HG03469 (cell line): ENCODE data around the gene MBLAC1.

Experiments used
- ATAC-seq: cut with Tn5 transposase; IDR thresholded peaks from one replicate; pipeline ENCODE4 v1.9.1; 2021; ENCODE audit warnings: mild to moderate bottlenecking, moderate library complexity, moderate number of reproducible peaks; ENCODE audit not compliant: unreplicated experiment

Gene MBLAC1

DNA sequence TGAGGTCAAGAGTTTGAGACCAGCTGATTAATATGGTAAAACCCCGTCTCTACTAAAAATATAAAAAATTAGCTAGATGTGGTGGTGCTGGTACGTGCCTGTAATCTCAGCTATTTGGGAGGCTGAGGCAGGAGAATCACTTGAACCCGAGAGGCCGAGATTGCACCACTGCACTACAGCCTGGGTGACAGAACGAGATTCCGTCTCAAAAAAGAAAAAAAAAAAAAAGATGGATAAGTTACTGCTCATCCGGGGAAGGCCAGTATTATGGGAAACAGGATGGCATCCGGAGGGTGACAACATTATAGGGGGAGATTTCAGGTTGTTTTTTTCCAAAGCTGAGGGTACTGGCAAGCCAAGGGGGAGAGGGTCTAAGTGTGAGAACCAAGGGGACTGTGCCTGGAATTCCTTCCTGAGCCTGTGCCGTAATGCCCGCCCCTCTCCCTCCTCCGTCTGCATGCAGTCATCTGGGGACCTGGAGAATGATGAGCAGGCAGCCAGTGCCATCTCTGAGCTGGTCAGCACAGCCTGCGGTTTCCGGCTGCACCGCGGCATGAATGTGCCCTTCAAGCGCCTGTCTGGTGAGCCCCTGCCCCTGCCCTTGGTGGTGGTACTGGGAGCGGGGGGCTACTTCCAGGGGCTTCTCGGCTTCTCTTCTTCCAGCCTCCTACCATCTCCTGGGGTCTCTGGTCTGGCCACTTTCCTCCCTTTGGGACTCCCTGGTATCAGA lies 26.3 kb downstream of the MBLAC1 start:
- ATAC-seq = no peak

DNA sequence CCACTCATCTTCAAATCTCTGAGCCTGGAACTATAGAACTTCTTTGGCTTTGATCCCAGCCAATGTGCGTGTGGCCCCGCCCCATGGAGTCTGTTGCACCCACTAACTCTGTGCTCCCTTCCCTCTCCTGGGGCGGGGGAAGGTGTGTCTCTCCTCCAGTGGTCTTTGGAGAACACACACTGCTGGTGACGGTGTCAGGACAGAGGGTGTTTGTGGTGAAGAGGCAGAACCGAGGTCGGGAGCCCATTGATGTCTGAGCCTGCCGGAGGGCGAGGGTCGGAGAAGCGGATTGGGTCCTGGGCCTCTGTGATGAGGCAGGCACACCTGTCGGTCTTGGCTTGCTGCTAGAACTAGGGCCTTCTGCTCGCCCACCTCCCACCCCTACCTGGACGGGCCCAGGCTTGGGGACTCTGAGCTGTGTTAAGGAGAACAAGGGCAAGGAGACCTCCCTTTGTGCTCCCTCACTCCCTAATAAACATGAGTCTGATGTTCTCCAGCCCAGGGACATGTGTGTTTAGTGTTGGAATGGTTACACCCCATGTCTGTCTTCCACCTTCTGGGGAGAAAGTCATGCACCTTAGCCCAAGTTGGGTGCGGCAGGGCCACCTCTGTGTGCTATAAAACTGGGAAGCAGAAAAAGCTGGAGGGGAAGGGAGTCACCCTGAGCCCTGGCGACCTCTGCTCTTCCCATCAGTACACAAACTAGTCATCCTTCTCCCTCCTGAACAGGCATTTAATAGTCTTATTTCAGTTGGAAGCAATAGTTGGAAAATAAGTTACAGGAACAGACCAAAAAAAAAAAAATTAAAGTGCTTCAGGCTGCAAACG lies 27.2 kb downstream of the MBLAC1 start:
- no peak for ATAC-seq

DNA sequence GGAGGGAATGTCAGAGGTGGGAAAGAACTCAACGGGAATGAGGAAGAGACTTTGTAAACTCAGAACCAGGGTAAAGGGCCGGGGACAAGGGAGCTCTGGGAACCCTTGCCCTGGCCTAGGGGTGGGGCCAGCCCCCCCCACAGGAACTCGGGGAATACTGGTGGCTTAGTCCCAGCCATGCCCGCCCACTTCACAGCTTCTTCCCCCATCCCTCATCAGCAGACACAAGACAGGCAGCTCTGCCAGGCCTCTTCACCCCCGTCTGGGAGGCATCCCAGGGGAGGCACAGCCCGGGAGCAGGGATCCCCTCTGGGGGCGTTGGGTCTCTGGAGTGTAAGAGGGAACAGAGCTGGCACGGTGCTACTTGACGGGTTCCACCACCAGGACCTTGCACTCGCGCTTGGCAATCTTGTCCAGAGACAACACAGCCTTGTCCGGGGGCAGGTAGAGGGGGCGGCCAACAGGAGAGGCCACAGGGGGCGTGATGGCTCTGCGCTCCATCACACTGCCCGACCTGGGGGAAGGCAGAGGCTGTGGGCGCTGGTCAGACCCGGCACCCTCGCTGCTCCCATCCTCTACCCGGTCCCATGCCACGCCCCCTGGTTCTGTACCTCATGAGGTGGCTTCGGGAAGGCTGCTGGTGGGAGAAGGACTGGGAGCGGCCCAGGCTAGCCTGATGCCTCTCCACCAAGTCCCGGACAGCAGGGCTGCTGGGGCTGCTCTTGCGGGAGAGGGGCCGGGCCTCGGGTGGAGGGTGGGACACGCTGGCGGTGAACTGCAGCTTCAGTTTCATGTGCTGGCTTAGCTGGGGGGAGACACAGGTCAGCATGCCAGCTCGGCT lies 28.1 kb downstream of the MBLAC1 start:
- ATAC-seq = no peak

GRCh38 chr7:100155553-100156317 lies 29.0 kb downstream of the MBLAC1 start:
- ATAC-seq = no peak

GRCh38 chr7:100156331-100157068 lies 29.7 kb downstream of the MBLAC1 start:
- ATAC-seq = no peak

GRCh38 chr7:100157069-100157333 lies 30.2 kb downstream of the MBLAC1 start:
- no peak for ATAC-seq

DNA sequence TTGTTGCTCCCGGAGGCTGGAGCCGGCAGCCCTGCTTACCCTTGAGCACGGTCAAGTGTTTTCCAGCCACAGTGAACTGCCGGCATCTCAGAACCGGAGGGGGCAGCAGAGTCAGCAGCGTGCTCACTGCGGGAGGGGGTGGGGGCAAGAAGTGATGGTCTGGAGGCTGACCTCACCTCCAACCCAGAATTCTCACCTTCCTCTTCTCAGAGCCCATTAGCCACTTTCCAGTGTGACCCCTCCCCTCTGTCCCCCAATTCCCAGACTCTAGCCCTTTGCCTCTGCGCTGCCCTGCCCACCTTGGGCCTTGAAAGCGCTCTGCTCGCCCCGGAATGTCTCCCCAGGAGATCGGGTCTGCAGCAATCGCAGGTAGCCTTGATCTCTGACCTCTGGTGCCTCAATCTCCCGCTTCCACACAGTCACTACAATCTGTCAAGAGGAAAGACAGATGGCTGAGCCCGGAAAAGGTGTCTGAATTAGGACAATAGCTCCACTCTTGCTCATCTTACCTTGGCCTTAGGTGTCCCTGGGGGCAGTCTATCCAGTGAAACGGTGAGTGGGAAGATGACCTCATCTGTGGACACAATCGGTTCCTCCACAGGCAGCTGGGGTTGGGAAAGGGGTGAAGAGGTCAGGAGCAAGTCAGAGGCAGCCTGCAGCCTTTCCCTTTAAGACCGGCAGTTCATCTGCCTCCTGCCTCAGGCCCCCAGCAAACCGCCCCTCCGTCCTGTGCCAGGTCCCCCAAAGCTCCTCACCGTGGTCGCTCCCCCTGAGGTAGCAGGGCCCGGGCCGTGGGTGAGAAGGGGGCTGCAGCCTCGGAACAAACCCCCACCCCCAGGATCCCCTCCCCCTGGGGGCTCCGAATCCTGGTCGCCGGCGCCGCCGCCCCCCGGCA lies 30.8 kb downstream of the MBLAC1 start:
- ATAC-seq = no peak

GRCh38 chr7:100158229-100159098 lies 31.7 kb downstream of the MBLAC1 start, which contains the start of gene TRAPPC14:
Gene TRAPPC14, minus strand, starts transcription at chr7:100158723. Its CDS starts 224 bp downstream, at chr7:100158499.
- no peak for ATAC-seq

GRCh38 chr7:100159099-100159623 lies 32.4 kb downstream of the MBLAC1 start:
- no peak for ATAC-seq

- ATAC-seq = no peak
Measured at GRCh38 chr7:100160067-100160466, 33.3 kb downstream of the MBLAC1 start.

DNA sequence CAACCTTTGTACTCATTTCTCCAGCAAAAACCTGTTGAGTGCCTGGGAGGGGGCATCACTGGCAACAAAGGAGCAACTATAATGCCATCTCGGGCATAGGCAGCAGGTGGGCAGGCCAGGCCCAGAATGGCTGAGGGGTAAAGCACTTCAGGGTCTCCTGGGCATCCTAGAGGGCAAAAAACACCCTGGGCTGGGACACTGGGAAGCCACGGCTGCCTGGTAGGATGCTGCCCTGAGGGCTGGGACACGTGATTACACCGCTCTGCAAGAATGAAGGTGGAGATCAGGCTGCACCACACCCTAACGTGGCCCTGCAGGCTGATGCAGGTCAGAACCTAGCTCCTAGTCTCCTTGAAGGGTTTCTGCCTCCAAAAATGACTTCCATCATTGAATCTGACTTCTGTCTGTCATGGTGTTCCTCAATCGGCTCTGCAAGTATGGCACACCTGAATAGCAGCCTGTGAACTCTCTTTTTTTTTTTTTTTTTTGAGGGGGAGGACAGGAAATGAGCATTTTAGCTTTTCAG lies 36.3 kb downstream of the MBLAC1 start:
- ATAC-seq = no peak

DNA sequence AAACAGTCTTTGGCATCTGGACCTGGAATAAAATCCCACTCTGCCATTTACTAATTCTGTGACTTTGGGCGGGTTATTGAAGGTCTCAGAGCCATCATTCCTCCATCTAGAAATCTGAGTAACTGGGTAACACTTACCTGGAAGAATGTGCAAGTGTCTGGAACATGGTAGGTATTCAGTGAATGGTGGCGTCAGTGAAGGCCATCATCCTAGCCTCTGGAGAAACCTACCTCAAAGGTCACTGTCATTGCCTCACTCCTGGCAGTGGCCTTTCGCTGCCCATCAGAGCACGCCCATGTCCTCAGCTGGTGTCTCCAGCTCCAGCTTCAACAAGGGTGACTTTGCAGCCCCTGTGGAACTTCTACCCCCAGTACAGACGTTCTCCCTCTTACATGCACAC lies 37.1 kb downstream of the MBLAC1 start:
- ATAC-seq = no peak

- ATAC-seq = no peak
Measured at GRCh38 chr7:100166317-100166940, 39.7 kb downstream of the MBLAC1 start.

DNA sequence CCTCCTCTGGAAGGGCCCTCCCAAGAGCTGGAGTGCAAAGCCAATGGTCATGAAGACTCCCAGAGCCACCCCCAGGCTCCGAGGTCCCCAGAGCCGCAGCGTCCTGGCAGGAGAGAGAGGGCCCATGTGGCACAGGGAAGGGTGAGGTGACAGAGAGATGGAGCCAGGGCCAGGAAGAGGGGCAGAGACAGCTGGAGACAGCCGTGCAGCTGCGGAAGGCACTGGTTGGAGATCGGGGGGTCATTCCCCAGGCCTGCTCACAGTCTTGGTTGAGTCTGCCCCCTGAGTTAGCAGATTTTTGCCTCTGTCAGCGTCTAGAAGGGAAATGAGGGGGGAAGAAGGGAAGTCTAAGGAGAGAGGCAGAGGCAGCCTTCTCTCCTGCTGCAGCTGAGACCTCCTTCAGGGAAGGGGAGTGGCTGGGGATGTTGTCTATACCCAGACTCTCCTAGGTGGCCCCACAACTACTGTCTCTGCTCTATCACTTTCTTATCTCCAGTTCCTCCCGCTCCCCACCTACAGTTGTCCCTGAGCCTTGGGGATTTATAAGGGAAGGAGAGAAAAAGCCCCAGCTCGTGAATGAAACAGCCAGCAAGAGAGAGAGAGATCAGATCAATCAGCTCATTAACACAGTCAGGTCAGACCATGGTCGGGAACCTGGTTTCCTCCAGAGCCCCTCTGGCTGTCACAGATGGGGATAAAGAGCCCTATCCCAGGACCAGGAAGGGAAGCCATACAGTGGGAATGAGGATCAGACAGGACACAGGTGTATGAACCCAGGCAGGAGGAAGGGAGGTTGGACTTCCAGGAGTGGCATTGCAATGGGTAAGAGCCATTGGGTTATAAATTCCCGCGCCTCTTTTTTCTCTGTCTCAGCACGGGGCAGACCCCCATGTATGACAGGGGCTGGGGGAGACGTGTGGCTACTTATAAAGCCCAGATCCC lies 40.5 kb downstream of the MBLAC1 start:
- no peak for ATAC-seq

DNA sequence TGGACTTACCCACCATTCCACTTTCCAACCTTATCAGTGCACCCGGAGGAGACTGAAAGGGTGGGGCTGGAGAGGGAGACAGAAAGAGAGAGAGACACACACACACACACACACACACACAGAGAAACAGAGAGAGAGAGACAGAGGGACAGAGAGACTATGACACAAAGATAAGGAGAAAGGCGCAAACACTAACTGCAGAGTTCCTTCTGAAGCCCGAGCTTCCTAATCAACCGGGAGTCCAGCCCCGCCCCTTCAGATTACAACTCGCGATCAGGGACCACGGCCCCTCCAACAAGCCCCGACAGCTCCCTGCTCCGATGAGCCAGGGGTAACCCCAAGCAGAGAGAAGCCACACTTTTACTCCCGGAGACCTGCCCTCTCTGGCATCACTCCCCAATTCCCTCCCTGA lies 41.2 kb downstream of the MBLAC1 start:
- ATAC-seq = no peak
